COLO829 (cell line): ENCODE data around the gene RAPGEF2.
"Not testable (repeated sequence)": the region's sequence is repeated elsewhere in the genome, so short reads cannot be mapped to it uniquely, and the experiment has no call there.

Experiments
- DNase-seq: peaks from one replicate; pipeline ENCODE4 v3.0.0; 2012; ENCODE audit warnings: low spot score

The RAPGEF2 gene

GRCh38 chr4:159240687-159241086 is 137.8 kb downstream of the RAPGEF2 start:
- DNase-seq = no peak

GRCh38 chr4:159242427-159242826 is 139.5 kb downstream of the RAPGEF2 start:
- peak; percentile 76 for DNase-seq

- peak; percentile 86 for DNase-seq
Observed at GRCh38 chr4:159248384-159249178, 145.7 kb downstream of the RAPGEF2 start.

GRCh38 chr4:159250751-159251325 is 148.0 kb downstream of the RAPGEF2 start:
- no peak for DNase-seq

- DNase-seq = not testable (repeated sequence)
Observed at GRCh38 chr4:159251580-159251979, 148.7 kb downstream of the RAPGEF2 start.

GRCh38 chr4:159252491-159252890 is 149.6 kb downstream of the RAPGEF2 start:
- peak; percentile 86 for DNase-seq

- DNase-seq = no peak
Observed at GRCh38 chr4:159256037-159256436, 153.2 kb downstream of the RAPGEF2 start.

GRCh38 chr4:159258889-159259560 is 156.1 kb downstream of the RAPGEF2 start:
- DNase-seq = no peak

GRCh38 chr4:159264057-159264456 is 161.2 kb downstream of the RAPGEF2 start:
- no peak for DNase-seq

GRCh38 chr4:159266981-159267868 is 164.3 kb downstream of the RAPGEF2 start:
- DNase-seq = peak; percentile 51

GRCh38 chr4:159267869-159268285 is 165.0 kb downstream of the RAPGEF2 start:
- DNase-seq = no peak

GRCh38 chr4:159268607-159269006 is 165.7 kb downstream of the RAPGEF2 start:
- no peak for DNase-seq

GRCh38 chr4:159269116-159269515 is 166.2 kb downstream of the RAPGEF2 start:
- DNase-seq = no peak

GRCh38 chr4:159269956-159270355 is 167.1 kb downstream of the RAPGEF2 start:
- DNase-seq = no peak

GRCh38 chr4:159271856-159272255 is 169.0 kb downstream of the RAPGEF2 start:
- no peak for DNase-seq

- no peak for DNase-seq
Observed at GRCh38 chr4:159272273-159273140, 169.6 kb downstream of the RAPGEF2 start.

- DNase-seq = no peak
Observed at GRCh38 chr4:159273141-159273438, 170.2 kb downstream of the RAPGEF2 start.

- DNase-seq = no peak
Observed at GRCh38 chr4:159273841-159274240, 171.0 kb downstream of the RAPGEF2 start.

GRCh38 chr4:159278399-159278798 is 175.5 kb downstream of the RAPGEF2 start:
- no peak for DNase-seq

- DNase-seq = no peak
Observed at GRCh38 chr4:159279084-159279483, 176.2 kb downstream of the RAPGEF2 start.

GRCh38 chr4:159280442-159281172 is 177.7 kb downstream of the RAPGEF2 start:
- DNase-seq = no peak
